Measurements from ENCODE around the gene PITRM1. TPM values are rescaled to one million over a fixed set of nuclear protein-coding genes. Genes with fewer than 3 reads are reported as not detected.

PITRM1 gene
- total RNA-seq, 1 experiment from 2014 or later: 70.4 TPM

DNA sequence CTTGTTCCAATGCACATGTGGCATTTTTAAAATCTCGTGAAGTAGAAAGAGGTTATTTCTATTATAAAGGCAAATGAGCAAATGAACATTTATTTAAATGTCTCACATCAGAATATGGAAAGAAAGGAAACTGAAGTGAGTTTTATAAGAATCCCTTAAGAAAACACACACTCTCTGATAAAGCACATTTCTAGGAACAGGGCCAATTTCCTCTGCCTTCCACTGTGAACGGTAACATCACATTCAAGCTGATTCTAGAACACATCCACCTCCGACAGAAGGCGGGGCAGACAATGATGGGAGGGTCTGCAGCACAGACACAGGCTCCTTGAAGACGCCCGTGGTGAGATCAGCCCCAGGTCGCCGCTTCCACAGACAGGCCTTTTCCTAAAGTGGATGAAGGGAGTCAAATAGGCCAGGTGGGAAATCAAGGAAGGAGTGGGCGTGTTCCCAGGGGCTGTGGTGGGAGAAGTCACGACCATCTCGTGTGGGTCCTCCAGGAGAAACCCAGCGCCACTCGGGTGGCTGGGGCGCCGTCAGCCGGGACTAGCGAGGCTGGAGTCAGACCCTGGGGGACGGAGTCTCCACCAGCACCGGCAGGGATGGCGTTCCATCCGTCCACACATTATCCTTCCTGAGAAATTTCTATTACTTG, 31.1 kb downstream of the PITRM1 start:
- Mint-ChIP-seq H3K27ac (ENCODE audit: unreplicated experiment) (no peak overlapping the region), H3K36me3 (ENCODE audit: insufficient read depth, unreplicated experiment) (peaks cover 68% of the 10 kb centered on the region), H3K9me3 (ENCODE audit: low read depth, unreplicated experiment) (no peaks in the 10 kb centered on the region), H3K4me1 (ENCODE audit: low read depth, unreplicated experiment) (no peaks in the 10 kb centered on the region), H3K4me3 (ENCODE audit: low read depth, unreplicated experiment) (no peak overlapping the region), H3K27me3 (ENCODE audit: unreplicated experiment) (no peaks in the 10 kb centered on the region)
- TF ChIP-seq, protein P1, sequence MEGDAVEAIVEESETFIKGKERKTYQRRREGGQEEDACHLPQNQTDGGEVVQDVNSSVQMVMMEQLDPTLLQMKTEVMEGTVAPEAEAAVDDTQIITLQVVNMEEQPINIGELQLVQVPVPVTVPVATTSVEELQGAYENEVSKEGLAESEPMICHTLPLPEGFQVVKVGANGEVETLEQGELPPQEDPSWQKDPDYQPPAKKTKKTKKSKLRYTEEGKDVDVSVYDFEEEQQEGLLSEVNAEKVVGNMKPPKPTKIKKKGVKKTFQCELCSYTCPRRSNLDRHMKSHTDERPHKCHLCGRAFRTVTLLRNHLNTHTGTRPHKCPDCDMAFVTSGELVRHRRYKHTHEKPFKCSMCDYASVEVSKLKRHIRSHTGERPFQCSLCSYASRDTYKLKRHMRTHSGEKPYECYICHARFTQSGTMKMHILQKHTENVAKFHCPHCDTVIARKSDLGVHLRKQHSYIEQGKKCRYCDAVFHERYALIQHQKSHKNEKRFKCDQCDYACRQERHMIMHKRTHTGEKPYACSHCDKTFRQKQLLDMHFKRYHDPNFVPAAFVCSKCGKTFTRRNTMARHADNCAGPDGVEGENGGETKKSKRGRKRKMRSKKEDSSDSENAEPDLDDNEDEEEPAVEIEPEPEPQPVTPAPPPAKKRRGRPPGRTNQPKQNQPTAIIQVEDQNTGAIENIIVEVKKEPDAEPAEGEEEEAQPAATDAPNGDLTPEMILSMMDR (IDR thresholded peaks at IDR 0.05; ENCODE audit: unreplicated experiment): no peak
- intact Hi-C loops (cut with micrococcal nuclease; ENCODE audit: unreplicated experiment): no loop called here
- no peak for DNase-seq
- no TSS peak for BruUV-seq (replicated peaks)
- CTCF ChIA-PET: no interaction called here

DNA sequence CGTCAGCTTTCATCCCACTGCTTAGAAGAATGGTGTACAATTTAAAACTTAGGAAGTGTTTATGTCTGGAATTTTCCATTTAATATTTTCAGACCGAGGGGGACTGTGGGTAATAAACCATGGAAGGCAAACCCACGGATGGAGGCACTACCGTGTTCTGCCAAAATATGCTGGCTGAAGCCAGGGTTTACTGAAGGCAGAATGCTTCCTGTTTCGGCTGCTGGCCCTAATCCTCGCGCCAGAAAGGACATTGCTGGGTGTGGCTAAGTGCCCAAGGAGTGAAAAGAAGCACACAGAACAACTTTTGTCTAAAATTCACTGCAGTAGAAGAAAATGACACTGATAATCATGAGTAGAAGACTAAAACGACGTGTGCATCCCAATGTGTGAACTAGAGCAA, 32.3 kb downstream of the PITRM1 start:
- Mint-ChIP-seq H3K27me3 (ENCODE audit: unreplicated experiment) (no peaks in the 10 kb centered on the region), H3K4me1 (ENCODE audit: low read depth, unreplicated experiment) (no peaks in the 10 kb centered on the region), H3K27ac (ENCODE audit: unreplicated experiment) (no peak overlapping the region), H3K36me3 (ENCODE audit: insufficient read depth, unreplicated experiment) (peaks cover 75% of the 10 kb centered on the region), H3K9me3 (ENCODE audit: low read depth, unreplicated experiment) (no peaks in the 10 kb centered on the region), H3K4me3 (ENCODE audit: low read depth, unreplicated experiment) (no peak overlapping the region)
- BruUV-seq (replicated peaks): no TSS peak
- no peak for DNase-seq
- CTCF ChIA-PET: no interaction called here
- intact Hi-C loops (cut with micrococcal nuclease; ENCODE audit: unreplicated experiment): no loop called here
- TF ChIP-seq, protein P1 (IDR thresholded peaks at IDR 0.05; ENCODE audit: unreplicated experiment): no peak

DNA sequence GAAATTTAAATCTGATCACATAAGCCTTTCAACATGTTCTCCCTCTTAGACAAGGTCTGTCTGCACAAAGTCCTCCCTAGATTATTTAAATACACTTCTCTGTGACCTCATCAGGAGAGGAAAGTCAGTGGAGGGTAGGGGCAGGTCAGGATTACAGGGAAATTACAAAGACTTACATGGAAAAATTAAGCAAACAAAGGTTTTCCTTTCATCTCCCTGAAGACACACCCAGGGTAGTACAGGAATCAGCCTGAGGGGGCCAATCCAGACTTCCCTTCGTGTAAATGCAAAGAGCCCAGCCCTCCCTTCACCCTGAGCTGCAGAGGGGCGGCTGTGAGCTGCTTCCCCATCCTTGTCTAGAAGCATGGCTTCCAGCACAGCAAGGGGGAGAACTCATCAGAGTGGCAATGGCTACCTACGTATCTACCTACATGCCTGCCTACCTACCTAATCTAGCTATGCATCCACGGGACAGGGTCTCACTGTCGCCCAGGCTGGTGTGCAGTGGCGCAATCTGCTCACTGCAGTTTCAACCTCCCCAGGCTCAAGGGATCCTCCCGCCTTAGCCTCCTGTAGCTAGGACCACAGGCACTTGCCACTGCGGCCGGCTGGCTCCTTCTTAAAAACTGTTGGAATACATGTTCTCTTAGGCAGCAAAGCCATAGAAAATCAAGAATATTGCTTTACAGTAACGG, 33.2 kb downstream of the PITRM1 start:
- H3K27me3 Mint-ChIP-seq (ENCODE audit: unreplicated experiment): no peaks in the 10 kb centered on the region
- peaks cover 75% of the 10 kb centered on the region for H3K36me3 Mint-ChIP-seq (ENCODE audit: insufficient read depth, unreplicated experiment)
- no peak for DNase-seq
- H3K4me1 Mint-ChIP-seq (ENCODE audit: low read depth, unreplicated experiment): no peaks in the 10 kb centered on the region
- H3K4me3 Mint-ChIP-seq (ENCODE audit: low read depth, unreplicated experiment): no peak overlapping the region
- no peaks in the 10 kb centered on the region for H3K9me3 Mint-ChIP-seq (ENCODE audit: low read depth, unreplicated experiment)
- TF ChIP-seq, protein P1 (IDR thresholded peaks at IDR 0.05; ENCODE audit: unreplicated experiment): no peak
- no peak overlapping the region for H3K27ac Mint-ChIP-seq (ENCODE audit: unreplicated experiment)
- CTCF ChIA-PET: no interaction called here
- intact Hi-C loops (cut with micrococcal nuclease; ENCODE audit: unreplicated experiment): no loop called here
- no TSS peak for BruUV-seq (replicated peaks)

DNA sequence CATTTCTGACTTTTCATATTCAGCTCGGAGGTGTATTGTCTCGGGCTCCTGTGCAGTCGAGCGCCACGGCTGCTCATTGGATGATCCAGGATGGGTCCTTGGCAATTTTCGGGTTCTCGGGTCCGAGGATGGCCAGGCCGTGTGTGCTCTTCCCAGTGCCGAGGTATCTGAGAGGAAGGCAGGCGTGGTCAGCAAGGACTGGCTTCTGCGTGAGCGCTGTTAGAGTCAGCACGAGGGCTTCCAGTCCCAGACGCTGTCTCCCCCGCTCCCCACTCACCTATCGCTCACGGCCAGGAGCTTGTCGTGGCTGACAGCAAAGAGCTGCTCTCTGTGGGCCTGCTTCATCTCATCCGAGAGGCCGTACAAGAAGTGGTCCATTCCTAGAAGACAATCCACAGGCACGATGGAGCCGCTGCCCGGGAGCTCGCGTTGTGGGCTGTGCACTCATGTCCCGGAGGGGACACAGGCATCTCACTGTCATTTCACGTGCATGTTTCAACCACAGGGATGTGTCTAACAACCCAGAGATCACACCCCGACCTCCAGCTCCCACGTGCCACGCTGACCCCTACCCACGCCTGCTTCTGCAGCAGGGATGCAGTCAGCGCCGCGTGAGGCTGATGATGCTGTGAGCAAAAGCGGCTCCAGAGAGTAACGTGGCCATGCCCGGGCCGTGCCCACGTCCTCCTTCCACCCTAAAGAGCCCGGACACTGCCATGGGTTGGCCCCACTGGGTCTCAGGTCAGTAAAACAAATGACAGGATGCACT, 34.4 kb downstream of the PITRM1 start:
- no peak overlapping the region for H3K27ac Mint-ChIP-seq (ENCODE audit: unreplicated experiment)
- BruUV-seq (replicated peaks): no TSS peak
- H3K4me1 Mint-ChIP-seq (ENCODE audit: low read depth, unreplicated experiment): no peaks in the 10 kb centered on the region
- DNase-seq: no peak
- intact Hi-C loops (cut with micrococcal nuclease; ENCODE audit: unreplicated experiment): no loop called here
- H3K9me3 Mint-ChIP-seq (ENCODE audit: low read depth, unreplicated experiment): no peaks in the 10 kb centered on the region
- TF ChIP-seq, protein P1 (IDR thresholded peaks at IDR 0.05; ENCODE audit: unreplicated experiment): no peak
- peaks cover 77% of the 10 kb centered on the region for H3K36me3 Mint-ChIP-seq (ENCODE audit: insufficient read depth, unreplicated experiment)
- no peak overlapping the region for H3K4me3 Mint-ChIP-seq (ENCODE audit: low read depth, unreplicated experiment)
- no peaks in the 10 kb centered on the region for H3K27me3 Mint-ChIP-seq (ENCODE audit: unreplicated experiment)
- CTCF ChIA-PET: no interaction called here

All from Calu3 (cell line).